IPS-NIHi7 (cell line): ENCODE data around the gene KIF12.
"Not testable (repeated sequence)": the region's sequence is repeated elsewhere in the genome, so short reads cannot be mapped to it uniquely, and the experiment has no call there.

Experiments
- DNase-seq: peaks from one replicate; pipeline ENCODE4 v3.0.0; 2012; ENCODE audit warnings: mixed read lengths; ENCODE audit errors: extremely low spot score

The KIF12 gene

DNA sequence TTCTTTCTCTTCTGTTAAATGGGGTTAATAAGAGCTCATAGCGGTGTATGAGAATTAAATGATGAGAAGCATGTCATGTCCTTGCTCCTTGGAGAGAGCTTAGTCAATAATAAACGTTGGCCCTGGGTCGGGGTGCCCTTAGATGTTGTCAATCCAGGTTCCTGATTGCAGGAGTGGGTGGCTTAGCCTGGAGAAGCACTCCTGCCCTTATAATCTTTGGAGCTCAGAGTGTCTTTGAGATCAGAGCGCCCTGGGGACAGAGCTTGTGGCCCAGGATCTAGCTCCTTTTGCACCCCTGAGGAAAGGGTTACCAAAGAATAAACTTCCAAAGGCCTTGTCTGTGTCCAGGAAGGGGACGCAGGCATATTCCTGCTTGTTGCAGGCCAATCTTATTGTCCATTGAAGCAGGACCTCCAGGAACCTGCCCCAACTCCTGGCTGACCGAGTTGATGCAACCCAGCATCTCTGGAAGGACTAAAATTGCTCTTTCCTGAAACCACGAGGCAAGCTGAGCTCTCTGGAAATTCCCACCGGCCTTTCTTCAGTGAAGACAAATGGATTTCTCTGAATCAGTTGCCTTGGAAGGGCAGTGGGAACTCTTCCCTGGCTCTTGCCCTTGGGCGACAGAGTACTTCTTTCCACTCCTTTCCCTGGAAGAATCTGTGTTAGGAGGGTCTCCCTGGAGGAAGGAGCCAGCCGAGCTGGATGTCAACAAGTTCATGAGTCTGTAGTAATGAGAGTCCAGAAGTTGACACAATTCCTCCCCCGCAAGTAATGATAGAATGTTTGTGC is 14.6 kb downstream of the KIF12 start:
- no peak for DNase-seq

GRCh38 chr9:114083666-114084065 is 15.4 kb downstream of the KIF12 start:
- DNase-seq = no peak

- DNase-seq = not testable (repeated sequence)
Measured at GRCh38 chr9:114082763-114083412, 16.2 kb downstream of the KIF12 start.

DNA sequence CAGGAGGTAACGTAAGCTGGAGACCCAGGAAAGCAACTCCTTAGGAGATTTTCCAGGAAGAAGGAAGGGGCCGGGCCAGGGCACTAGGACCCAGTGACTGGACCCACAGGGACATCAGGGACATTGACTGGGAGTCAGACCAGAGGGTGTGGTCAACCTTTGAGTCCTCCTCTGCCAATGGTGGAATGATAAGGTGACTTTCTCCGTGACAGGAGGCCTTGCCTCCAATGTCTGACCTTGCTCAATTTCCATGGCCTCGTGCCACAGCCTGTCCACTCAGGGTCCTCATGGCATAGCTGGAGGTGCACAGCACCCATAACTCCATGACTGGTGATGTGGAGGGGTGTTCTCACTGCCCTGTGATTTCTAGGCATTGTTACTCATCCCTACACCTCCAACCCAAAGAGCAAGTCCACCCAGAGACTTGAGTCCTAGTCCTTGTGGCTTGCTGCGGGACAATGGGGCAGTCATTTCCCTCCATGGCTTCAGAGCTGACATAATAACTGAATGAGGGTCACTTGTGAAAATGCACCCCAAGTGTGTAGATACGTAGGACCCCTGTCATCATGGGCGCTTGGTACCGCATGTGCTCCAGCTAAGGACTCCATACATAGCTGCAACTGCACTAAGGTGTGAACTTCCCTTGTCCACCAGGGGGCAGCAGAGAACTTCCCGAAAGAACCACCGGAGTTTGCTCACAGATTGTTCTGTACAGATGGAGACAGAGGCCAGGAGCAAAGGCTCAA is 16.9 kb downstream of the KIF12 start:
- DNase-seq = peak; percentile 92

DNA sequence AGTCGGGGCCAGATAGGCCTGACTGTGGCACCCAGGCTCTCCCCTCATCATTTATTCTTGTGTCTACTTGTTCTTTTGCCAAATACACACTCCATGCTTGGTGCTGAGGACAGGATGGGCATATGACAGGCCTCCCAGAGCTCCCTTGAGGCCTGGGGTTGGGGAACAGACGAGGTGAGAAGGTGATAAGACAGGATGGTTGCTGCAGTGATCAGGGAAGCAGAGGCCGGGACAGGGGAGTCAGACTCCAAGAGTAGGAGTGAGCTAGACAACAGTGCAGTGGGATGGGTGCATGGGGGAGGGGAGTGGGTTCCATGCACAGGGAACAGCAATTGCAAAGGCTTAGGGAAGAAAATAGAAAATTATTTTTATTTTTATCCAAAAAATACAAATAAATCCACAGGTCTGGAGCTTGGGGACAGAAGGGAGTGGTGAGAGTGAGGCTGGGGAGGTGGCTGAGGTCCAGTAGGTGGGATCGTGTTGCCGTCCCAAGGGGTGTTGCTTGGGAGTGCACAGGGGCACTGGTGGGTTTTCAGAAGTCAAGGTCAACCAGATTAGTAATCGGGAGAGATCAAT is 17.6 kb downstream of the KIF12 start:
- no peak for DNase-seq

DNA sequence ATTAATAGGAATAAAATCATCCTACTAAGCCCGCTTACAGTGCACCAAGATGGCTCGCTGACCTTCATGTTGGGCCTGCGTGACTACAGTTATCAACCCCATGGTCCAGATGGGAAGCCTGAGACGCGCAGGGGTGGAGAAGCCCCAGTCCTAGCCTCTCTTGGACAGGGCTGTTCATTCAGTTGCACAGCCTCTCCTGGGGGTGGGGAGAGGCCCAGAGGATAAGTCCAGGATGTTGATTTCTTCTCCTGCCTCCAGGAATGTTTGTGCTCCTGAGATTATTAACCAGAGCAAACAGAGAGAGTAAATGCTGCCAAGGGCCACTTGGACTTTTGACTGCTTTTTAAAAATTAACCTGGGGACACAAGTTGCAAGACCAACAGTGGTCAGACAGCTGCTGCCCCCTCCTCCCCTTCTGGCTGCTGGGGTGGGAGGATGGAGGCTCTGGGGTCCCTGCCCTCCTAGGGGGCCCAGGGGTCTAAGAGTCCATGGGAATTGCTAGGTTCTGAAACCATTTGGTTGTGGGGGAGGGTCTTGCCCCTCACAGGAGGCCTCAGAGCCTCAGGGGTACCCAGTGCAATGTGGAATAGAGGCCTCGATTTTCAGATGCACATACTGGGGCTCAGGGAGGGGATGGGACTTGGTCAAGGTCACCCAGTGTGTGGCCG is 18.2 kb downstream of the KIF12 start:
- no peak for DNase-seq

- no peak for DNase-seq
Measured at GRCh38 chr9:114080195-114080772, 18.8 kb downstream of the KIF12 start.

DNA sequence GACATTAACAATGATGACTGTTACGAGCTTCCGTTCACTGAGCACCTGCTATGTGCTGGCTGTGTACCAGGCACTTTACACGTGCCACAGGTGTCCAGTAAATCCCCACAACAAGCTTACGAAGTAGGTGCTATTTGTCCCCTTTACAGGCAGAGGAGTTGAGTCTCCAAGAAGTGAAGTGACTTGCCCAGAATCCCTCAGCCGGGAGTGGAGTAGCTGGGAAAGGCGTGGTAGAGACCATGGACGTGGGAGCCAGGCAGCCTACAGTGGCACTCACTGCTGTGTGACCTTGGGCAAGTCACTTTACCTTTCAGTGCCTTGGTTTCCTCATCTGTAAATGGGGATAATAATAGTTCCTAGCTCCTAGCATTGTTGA is 20.3 kb downstream of the KIF12 start:
- DNase-seq = no peak

DNA sequence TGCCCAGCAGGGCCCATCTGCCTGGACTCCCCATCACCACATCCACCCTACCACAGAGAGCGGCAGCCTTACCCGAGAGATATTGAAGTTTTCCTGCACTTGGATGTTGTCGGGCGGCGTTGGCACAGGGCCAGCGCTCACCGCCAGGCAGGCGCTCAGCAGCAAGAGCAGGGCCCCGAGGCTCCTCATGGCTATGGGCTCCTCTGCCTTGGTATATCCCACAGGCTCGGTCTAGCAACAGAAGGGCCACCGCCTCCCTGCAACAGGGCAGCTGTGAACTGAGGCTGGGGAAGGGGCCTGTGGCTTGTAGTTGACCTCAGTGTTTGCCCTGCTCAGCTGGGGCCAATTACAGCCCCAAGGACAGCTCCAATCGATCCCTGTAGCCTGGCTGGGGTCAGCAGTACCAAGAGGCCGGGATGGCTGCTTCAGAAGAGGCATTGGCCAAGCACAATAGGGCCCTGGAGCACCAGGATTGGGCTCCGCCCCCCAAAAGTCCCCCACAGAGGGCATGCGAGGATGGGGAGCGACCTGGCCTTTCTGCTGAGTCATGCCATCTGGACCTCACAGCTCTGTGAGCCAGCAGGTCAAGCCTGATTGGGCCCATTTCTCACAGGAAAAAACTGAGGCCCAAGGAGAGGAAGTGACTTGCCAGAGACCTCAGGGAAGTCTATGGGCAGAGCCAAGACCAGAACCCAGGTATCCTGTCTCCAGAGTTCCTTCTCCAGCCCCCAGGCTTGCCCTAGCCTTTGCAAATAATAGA is 20.9 kb downstream of the KIF12 start, which contains the start of gene AMBP:
TSS of gene AMBP (minus strand) at position 280 of the 760 bp plus-strand sequence. CDS start at position 189, 91 bp downstream.
- no peak for DNase-seq

DNA sequence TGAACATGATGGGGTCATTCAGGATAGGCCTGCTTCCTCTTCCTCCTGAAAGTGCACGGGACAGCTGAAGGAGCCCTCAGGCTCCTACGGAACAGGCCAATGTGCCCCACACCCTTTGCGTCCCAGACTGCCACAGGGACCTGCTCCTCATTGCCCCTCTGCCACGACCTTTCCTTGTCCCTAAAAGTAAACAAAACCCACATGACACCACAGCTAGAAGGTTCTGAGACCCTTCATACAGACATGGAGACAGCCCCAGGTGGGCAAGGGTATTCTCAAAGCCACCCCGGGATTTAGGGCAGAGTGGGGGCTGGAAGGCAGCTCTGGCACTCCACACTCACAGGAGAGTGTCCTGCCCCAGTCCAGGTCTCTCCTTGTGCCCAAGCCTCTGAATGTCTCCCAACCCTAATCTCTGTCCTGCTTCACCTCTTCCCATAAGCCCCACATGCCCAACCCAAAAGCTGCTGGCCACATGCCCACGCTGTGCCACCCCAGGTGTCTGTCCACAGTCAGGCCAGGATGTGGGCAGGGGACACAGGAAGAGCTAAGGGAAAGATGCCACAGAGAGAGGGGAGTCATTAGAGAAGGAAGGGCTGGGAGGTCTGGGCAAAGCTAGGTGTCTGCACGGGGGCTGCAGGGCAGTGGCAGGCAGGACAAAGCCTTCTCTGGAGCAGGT is 21.8 kb downstream of the KIF12 start:
- DNase-seq = no peak

DNA sequence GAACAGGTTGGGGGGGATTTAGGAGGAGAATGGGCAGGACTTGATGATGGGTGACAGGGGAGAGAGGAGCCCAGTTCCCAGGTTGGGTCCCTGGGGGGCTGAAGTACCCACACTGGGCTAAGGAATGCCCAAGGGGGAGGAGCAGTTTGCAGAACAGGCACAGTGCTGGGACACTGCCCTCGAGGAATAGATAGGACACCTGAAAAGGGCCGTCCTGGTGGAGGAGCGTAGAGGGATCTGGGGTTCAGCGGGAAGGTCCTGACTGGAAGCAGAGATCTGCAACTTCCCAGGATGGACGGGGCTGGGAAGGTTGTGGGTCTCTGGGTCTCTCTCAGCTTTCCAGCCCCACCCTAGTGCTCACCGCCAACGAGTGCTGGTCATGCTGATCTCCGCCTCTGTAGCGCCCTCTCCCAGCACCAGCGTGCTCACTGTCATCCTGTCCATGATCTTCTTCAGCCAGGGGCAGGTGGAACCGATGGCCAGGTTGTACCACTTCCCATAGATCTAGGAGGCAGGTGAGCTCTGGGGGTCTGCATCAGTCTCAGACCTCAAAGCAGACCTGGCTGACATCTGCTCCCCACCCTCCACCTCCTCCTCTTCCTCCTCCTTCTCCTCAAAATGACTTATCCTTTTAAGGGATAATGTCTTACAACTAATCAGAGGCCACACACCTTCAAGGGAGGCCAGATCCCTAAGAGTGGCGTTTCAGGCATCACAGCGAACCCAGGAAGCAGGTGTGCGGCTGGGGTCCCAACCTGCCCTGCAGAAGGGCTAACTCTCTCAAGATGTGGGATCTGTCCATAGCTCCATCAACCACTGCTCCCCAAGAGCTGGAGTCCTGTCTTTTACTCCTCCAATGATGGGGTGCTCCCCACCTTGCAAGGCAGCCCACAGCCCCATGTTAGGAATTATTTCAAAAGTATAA is 22.6 kb downstream of the KIF12 start:
- no peak for DNase-seq

GRCh38 chr9:114075602-114076001 is 23.5 kb downstream of the KIF12 start:
- no peak for DNase-seq

DNA sequence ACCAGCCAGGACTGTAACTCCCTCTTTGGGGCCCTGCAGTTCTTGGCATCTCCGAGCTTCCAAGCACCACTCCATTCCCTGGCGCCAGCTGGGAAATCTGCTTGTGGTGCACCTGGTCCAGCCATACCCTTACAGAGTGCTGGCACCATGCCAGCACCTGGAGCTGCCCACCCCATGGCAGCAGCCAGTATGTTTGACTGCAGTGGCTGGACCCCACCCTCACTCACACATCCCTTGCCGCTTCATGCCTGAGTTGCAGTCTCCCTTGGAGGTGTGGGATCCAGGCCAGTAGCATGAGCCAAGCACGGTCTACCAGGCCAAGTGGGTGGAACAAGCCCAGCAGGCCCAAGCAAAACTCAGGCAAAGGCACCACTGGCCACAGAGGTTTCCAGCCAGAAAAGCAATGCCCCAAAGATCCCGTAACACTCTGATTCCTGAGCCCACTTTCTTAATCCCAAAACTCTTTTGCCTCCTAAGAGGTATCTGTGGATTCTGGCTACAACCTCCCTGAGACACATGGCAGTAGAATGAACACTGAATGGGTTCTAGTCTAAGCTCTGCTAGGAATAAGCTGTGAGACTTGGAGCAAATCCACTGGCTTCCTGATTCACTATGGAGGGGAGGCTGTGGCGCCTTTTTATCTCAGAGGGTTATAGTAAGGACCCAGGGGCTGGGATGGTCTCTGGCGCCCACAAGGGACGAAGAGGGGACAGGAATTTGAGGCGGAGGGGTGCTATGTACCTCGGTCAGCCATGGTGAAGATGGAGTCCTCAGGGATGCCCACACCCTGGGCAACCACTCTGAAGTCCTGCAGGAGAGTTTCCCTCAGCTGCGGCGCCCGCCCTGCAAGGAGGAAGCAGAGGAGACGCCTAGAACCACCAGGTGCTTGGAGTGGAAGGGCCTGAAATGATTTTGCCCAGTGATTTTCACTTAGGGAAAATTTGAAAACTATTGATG is 26.6 kb downstream of the KIF12 start:
- no peak for DNase-seq

DNA sequence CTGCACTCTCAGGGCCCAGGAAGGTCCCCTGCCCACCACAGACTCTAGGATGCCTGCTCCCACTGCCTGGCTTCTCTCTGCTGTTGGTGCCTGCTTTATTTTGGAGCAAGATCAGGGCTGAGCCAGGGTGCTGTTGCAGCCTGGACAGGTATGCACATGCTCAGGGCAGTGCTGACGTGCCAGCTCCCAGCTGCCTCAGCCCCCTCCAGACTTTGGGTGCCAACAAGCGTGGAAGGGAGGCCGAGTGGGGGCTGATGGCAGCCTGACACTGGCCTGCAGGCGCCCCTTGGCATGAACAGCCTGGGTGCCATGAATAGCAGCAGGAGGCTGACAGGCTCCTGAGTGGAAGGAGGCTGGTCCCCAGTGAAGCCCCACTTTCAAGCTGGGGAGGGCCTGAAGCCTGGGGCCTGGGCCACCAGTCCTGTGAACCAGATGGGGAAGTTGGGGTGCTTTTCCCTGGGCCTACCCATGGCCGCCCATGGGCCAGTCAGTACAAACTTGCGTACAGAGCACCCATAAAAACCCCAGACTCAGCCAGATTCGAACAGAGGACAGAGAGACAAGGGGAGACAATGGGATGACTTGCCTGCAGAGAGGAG is 27.8 kb downstream of the KIF12 start:
- DNase-seq = no peak

- no peak for DNase-seq
Measured at GRCh38 chr9:114070188-114071103, 28.6 kb downstream of the KIF12 start.

DNA sequence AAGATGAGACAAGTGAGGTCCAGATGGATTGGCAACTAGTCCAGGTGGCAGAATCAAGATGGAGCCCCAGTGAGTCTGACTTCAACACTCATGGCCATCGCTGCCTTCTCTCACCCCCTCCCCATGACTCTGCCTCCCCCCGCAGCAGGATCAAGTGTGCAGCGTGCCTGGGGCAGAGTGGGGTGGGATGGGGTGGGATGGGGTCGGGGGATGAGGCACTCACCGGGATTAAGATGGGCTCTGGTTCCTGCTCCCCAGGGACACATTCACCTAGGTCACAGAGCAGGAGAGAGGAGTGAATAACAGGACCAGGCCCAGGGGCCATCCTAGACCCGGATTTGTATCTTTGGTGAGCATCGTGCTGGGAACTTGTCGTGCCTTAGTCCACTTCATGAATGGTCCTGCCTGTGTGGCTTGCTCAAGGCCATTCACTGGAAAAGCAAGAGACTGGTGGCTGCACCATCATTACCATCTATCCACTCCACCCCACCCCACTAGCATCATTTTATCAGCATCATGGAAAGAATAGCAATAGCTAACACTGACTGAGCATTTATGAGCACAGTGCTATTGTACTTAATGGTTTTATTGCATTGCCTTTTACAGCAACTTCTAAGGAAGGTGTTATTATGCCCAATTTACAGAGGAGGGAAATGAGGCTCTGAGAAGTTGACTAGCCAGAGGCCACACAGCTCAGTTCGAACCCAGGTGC is 29.5 kb downstream of the KIF12 start:
- no peak for DNase-seq
